Measurements from ENCODE around the gene TBX6. TPM values are rescaled to one million over a fixed set of nuclear protein-coding genes. Genes with fewer than 3 reads are reported as not detected.
A peak's percentile ranks its signal among the peaks of the same experiment; 100 is the strongest.

TBX6 gene
- total and polyA plus RNA-seq, 10 of the 15 experiments (the other 5 are each of a cell fraction or from before 2014, with no cell fraction given): 0.08 to 0.90 (median 0.31) TPM; not detected in 2

DNA sequence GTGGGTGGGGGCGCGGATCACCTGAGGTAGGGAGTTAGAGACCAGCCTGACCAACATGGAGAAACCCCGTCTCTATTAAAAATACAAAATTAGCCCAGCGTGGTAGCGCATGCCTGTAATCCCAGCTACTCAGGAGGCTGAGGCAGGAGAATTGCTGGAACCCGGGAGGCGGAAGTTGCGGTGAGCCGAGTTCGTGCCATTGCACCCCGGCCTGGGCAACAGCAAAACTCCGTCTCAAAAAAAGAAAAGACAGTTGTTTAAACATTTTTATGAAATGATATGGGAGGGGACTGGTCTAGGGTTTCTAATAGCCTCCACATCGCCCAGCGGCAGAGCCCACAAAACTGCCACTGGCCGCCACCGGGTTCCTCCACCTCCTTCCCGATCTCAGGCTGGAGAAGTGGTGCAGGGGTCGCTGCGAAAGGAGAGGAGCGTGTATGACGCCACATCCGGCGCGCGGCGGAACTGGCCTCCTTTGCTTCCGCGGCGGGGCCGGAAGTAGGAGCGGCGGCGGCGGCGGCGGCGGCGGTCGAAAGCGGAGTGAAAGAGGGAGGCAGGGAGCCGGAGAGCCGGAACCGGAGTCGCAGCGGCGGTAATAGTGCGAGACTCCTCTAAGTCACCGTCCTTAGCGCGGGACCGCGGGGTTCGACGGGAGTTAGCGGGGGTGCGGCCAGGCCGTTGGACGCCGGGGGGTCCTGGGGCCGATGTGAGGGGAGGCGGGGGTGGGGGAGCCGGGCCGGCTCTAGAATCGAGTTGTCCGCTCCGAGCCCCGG lies 16.0 kb downstream of the TBX6 start, which contains the start of gene PPP4C (continued):
- TF ChIP-seq HDGF (IDR thresholded peaks at IDR 0.05) (no peak), KDM1A (IDR thresholded peaks at IDR 0.05; ENCODE audit: borderline replicate concordance) (no peak), SMC3 (IDR thresholded peaks at IDR 0.05; ENCODE audit: borderline replicate concordance, low read length) (no peak), CREM (IDR thresholded peaks at IDR 0.05; ENCODE audit: low read depth) (peak; percentile 95), NFXL1 (IDR thresholded peaks at IDR 0.05; ENCODE audit: borderline replicate concordance) (no peak), PML (IDR thresholded peaks at IDR 0.05; ENCODE audit: low read length) (peak; percentile 74; the same call in 1 of the 2 replicates), HCFC1 (IDR thresholded peaks at IDR 0.05; ENCODE audit: low read length) (no peak), SIN3A (IDR thresholded peaks at IDR 0.05; ENCODE audit: low read depth, low read length) (0 out of 2 replicates have a peak, but pooled peaks have one; percentile 29), TAF1 (IDR thresholded peaks at IDR 0.05; ENCODE audit: borderline replicate concordance, low read depth, low read length) (peak; percentile 78; the same call in 1 of the 2 replicates), MTA3 (IDR thresholded peaks at IDR 0.05; ENCODE audit: borderline replicate concordance, low read length) (no peak), CEBPB (IDR thresholded peaks at IDR 0.05; ENCODE audit: borderline replicate concordance in 1 of 2, low read depth in 2 of 2, low read length in 2 of 2) (no peak), SMAD5 (IDR thresholded peaks at IDR 0.05; ENCODE audit: low read depth) (peak; percentile 74), KLF5 (IDR thresholded peaks at IDR 0.05; ENCODE audit: partially characterized antibody) (no peak), NR2F1 (conservative IDR thresholded peaks at IDR 0.05) (peak; percentile 12; the same call in 1 of the 2 replicates), NBN (IDR thresholded peaks at IDR 0.05) (peak; percentile 66; the same call in 1 of the 2 replicates), GABPA (IDR thresholded peaks at IDR 0.05; ENCODE audit: low read depth) (peak; percentile 91), MEF2A (IDR thresholded peaks at IDR 0.05; ENCODE audit: insufficient read depth, low read depth, low read length) (no peak)
- TF ChIP-seq, protein P1, sequence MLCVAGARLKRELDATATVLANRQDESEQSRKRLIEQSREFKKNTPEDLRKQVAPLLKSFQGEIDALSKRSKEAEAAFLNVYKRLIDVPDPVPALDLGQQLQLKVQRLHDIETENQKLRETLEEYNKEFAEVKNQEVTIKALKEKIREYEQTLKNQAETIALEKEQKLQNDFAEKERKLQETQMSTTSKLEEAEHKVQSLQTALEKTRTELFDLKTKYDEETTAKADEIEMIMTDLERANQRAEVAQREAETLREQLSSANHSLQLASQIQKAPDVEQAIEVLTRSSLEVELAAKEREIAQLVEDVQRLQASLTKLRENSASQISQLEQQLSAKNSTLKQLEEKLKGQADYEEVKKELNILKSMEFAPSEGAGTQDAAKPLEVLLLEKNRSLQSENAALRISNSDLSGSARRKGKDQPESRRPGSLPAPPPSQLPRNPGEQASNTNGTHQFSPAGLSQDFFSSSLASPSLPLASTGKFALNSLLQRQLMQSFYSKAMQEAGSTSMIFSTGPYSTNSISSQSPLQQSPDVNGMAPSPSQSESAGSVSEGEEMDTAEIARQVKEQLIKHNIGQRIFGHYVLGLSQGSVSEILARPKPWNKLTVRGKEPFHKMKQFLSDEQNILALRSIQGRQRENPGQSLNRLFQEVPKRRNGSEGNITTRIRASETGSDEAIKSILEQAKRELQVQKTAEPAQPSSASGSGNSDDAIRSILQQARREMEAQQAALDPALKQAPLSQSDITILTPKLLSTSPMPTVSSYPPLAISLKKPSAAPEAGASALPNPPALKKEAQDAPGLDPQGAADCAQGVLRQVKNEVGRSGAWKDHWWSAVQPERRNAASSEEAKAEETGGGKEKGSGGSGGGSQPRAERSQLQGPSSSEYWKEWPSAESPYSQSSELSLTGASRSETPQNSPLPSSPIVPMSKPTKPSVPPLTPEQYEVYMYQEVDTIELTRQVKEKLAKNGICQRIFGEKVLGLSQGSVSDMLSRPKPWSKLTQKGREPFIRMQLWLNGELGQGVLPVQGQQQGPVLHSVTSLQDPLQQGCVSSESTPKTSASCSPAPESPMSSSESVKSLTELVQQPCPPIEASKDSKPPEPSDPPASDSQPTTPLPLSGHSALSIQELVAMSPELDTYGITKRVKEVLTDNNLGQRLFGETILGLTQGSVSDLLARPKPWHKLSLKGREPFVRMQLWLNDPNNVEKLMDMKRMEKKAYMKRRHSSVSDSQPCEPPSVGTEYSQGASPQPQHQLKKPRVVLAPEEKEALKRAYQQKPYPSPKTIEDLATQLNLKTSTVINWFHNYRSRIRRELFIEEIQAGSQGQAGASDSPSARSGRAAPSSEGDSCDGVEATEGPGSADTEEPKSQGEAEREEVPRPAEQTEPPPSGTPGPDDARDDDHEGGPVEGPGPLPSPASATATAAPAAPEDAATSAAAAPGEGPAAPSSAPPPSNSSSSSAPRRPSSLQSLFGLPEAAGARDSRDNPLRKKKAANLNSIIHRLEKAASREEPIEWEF (IDR thresholded peaks at IDR 0.05; ENCODE audit: insufficient replicate concordance, low read depth, low read length): no peak
- TF ChIP-seq, protein P2, sequence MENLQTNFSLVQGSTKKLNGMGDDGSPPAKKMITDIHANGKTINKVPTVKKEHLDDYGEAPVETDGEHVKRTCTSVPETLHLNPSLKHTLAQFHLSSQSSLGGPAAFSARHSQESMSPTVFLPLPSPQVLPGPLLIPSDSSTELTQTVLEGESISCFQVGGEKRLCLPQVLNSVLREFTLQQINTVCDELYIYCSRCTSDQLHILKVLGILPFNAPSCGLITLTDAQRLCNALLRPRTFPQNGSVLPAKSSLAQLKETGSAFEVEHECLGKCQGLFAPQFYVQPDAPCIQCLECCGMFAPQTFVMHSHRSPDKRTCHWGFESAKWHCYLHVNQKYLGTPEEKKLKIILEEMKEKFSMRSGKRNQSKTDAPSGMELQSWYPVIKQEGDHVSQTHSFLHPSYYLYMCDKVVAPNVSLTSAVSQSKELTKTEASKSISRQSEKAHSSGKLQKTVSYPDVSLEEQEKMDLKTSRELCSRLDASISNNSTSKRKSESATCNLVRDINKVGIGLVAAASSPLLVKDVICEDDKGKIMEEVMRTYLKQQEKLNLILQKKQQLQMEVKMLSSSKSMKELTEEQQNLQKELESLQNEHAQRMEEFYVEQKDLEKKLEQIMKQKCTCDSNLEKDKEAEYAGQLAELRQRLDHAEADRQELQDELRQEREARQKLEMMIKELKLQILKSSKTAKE (IDR thresholded peaks at IDR 0.05; ENCODE audit: low read depth, poor library complexity, severe bottlenecking): peak; percentile 35
- TF ChIP-seq, protein P3, sequence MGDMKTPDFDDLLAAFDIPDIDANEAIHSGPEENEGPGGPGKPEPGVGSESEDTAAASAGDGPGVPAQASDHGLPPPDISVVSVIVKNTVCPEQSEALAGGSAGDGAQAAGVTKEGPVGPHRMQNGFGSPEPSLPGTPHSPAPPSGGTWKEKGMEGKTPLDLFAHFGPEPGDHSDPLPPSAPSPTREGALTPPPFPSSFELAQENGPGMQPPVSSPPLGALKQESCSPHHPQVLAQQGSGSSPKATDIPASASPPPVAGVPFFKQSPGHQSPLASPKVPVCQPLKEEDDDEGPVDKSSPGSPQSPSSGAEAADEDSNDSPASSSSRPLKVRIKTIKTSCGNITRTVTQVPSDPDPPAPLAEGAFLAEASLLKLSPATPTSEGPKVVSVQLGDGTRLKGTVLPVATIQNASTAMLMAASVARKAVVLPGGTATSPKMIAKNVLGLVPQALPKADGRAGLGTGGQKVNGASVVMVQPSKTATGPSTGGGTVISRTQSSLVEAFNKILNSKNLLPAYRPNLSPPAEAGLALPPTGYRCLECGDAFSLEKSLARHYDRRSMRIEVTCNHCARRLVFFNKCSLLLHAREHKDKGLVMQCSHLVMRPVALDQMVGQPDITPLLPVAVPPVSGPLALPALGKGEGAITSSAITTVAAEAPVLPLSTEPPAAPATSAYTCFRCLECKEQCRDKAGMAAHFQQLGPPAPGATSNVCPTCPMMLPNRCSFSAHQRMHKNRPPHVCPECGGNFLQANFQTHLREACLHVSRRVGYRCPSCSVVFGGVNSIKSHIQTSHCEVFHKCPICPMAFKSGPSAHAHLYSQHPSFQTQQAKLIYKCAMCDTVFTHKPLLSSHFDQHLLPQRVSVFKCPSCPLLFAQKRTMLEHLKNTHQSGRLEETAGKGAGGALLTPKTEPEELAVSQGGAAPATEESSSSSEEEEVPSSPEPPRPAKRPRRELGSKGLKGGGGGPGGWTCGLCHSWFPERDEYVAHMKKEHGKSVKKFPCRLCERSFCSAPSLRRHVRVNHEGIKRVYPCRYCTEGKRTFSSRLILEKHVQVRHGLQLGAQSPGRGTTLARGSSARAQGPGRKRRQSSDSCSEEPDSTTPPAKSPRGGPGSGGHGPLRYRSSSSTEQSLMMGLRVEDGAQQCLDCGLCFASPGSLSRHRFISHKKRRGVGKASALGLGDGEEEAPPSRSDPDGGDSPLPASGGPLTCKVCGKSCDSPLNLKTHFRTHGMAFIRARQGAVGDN (IDR thresholded peaks at IDR 0.05): peak; percentile 45; the same call in 1 of the 2 replicates

All from GM12878 (cell line).